ENCODE measurements around the gene TAF6.

GRCh38 chr7:100119970-100120732, 993 bp upstream of the TAF6 start:
- TF ChIP-seq, protein P1, sequence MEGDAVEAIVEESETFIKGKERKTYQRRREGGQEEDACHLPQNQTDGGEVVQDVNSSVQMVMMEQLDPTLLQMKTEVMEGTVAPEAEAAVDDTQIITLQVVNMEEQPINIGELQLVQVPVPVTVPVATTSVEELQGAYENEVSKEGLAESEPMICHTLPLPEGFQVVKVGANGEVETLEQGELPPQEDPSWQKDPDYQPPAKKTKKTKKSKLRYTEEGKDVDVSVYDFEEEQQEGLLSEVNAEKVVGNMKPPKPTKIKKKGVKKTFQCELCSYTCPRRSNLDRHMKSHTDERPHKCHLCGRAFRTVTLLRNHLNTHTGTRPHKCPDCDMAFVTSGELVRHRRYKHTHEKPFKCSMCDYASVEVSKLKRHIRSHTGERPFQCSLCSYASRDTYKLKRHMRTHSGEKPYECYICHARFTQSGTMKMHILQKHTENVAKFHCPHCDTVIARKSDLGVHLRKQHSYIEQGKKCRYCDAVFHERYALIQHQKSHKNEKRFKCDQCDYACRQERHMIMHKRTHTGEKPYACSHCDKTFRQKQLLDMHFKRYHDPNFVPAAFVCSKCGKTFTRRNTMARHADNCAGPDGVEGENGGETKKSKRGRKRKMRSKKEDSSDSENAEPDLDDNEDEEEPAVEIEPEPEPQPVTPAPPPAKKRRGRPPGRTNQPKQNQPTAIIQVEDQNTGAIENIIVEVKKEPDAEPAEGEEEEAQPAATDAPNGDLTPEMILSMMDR (IDR thresholded peaks at IDR 0.05; ENCODE audit: low read depth, low read length), result no peak
- TF ChIP-seq EZH2phosphoT487 (IDR thresholded peaks at IDR 0.05; ENCODE audit: low read depth), result no peak

All from OCI-LY3 (cell line).